H9 (cell line): ENCODE results near the gene SFN. TPM values are rescaled to one million over a fixed set of nuclear protein-coding genes. Genes with fewer than 3 reads are reported as not detected.

Experiments
- DNase-seq: peaks from one replicate; pipeline ENCODE4 v3.0.0-alpha.2; 2017
- H2AFZ ChIP-seq: one replicate; pipeline ENCODE4 v1.6.1; 2013; ENCODE audit warnings: mild to moderate bottlenecking, low read length, control low read depth, moderate library complexity
- H2AK5ac ChIP-seq: 2 replicates; pipeline ENCODE4 v1.6.1; 2013; ENCODE audit warnings: low read length, control low read depth, mixed read lengths; ENCODE audit not compliant: insufficient read length
- H2BK120ac ChIP-seq: one replicate; pipeline ENCODE4 v1.6.1; 2013; ENCODE audit warnings: low read depth, mild to moderate bottlenecking, low read length, control low read depth, inconsistent platforms; ENCODE audit not compliant: poor library complexity, severe bottlenecking
- H2BK12ac ChIP-seq: 2 replicates; pipeline ENCODE4 v1.6.1; 2013; ENCODE audit warnings: low read length, control low read depth, mixed read lengths, low read depth; ENCODE audit not compliant: insufficient read length
- H2BK15ac ChIP-seq: 2 replicates; pipeline ENCODE4 v1.6.1; 2013; ENCODE audit warnings: low read depth, low read length, control low read depth
- H2BK20ac ChIP-seq: one replicate; pipeline ENCODE4 v1.6.1; 2013; ENCODE audit warnings: low read depth, mild to moderate bottlenecking, low read length, control low read depth, inconsistent platforms; ENCODE audit not compliant: poor library complexity, severe bottlenecking
- H2BK5ac ChIP-seq: 2 replicates; pipeline ENCODE4 v1.6.1; 2013; ENCODE audit warnings: low read length, control low read depth, mixed read lengths; ENCODE audit not compliant: insufficient read length
- H3K14ac ChIP-seq: 2 replicates; pipeline ENCODE4 v1.6.1; 2013; ENCODE audit warnings: low read length, control low read depth; ENCODE audit not compliant: insufficient read depth
- H3K18ac ChIP-seq: 2 replicates; pipeline ENCODE4 v1.6.1; 2013; ENCODE audit warnings: low read depth, mild to moderate bottlenecking, mixed read lengths, low read length, control low read depth; ENCODE audit not compliant: insufficient read length
- H3K23ac ChIP-seq: 2 replicates; pipeline ENCODE4 v1.6.1; 2013; ENCODE audit warnings: low read length, control low read depth, mixed read lengths, low read depth; ENCODE audit not compliant: insufficient read length
- H3K23me2 ChIP-seq: 2 replicates; pipeline ENCODE4 v1.6.1; 2013; ENCODE audit warnings: low read depth, mild to moderate bottlenecking, mixed read lengths, low read length, control low read depth; ENCODE audit not compliant: insufficient read length, poor library complexity, severe bottlenecking
- H3K27ac ChIP-seq: 2 replicates; pipeline ENCODE4 v1.5.1; 2013; ENCODE audit warnings: low read length, control low read depth, mixed read lengths, low read depth; ENCODE audit not compliant: insufficient read length
- H3K27me3 ChIP-seq: 2 replicates; pipeline ENCODE4 v1.6.1; 2013; ENCODE audit warnings: low read length, control low read depth, inconsistent platforms; ENCODE audit not compliant: insufficient read depth
- H3K4ac ChIP-seq: 2 replicates; pipeline ENCODE4 v1.6.1; 2013; ENCODE audit warnings: low read depth, mild to moderate bottlenecking, control low read depth, inconsistent platforms, low read length, moderate library complexity
- H3K4me1 ChIP-seq: 2 replicates; pipeline ENCODE4 v1.6.1; 2013; ENCODE audit warnings: low read length, control low read depth, inconsistent platforms; ENCODE audit not compliant: insufficient read depth
- H3K4me2 ChIP-seq: 2 replicates; pipeline ENCODE4 v1.6.1; 2013; ENCODE audit warnings: low read length, control low read depth, mixed read lengths; ENCODE audit not compliant: insufficient read length, insufficient read depth
- H3K56ac ChIP-seq: 2 replicates; pipeline ENCODE4 v1.6.1; 2013; ENCODE audit warnings: low read depth, mild to moderate bottlenecking, mixed read lengths, low read length, control low read depth; ENCODE audit not compliant: insufficient read length
- H3K79me1 ChIP-seq: 2 replicates; pipeline ENCODE4 v1.6.1; 2013; ENCODE audit warnings: low read depth, mild to moderate bottlenecking, moderate library complexity, low read length, control low read depth, inconsistent platforms; ENCODE audit not compliant: insufficient read depth, poor library complexity, severe bottlenecking
- H3K79me2 ChIP-seq: 2 replicates; pipeline ENCODE4 v1.6.1; 2013; ENCODE audit warnings: low read length, control low read depth, inconsistent platforms; ENCODE audit not compliant: insufficient read depth
- H3K9ac ChIP-seq: 2 replicates; pipeline ENCODE4 v1.6.1; 2013; ENCODE audit warnings: low read length, control low read depth, mixed read lengths; ENCODE audit not compliant: insufficient read length; ENCODE audit errors: extremely low read depth
- H3K9me3 ChIP-seq: one replicate; pipeline ENCODE4 v1.6.1; 2013; ENCODE audit warnings: low read depth, low read length, inconsistent platforms; ENCODE audit not compliant: control insufficient read depth
- H3T11ph ChIP-seq: one replicate; pipeline ENCODE4 v1.6.1; 2013; ENCODE audit warnings: mild to moderate bottlenecking, low read length, control low read depth, inconsistent platforms
- H4K20me1 ChIP-seq: one replicate; pipeline ENCODE4 v1.6.1; 2013; ENCODE audit not compliant: control insufficient read depth, insufficient read length, insufficient read depth
- H4K5ac ChIP-seq: 2 replicates; pipeline ENCODE4 v1.6.1; 2013; ENCODE audit warnings: low read depth, mild to moderate bottlenecking, mixed read lengths, low read length, control low read depth; ENCODE audit not compliant: insufficient read length
- H4K8ac ChIP-seq: replicated peaks from 2 replicates; pipeline ENCODE4 v1.6.1; 2013; ENCODE audit warnings: low read length, control low read depth, mixed read lengths, low read depth; ENCODE audit not compliant: insufficient read length
- H4K91ac ChIP-seq: 2 replicates; pipeline ENCODE4 v1.6.1; 2013; ENCODE audit warnings: low read depth, mild to moderate bottlenecking, moderate library complexity, mixed read lengths, low read length, control low read depth; ENCODE audit not compliant: insufficient read length
- H3K27ac Mint-ChIP-seq, 3 experiments: 2 replicates in 2 of 3; 3 replicates in 1 of 3; pipeline ENCODE4 v1.8.0; 2020 to 2021; ENCODE audit warnings: mixed read lengths in 3 of 3, mild to moderate bottlenecking in 1 of 3, moderate library complexity in 1 of 3
- H3K27me3 Mint-ChIP-seq: 2 replicates; pipeline ENCODE4 v1.8.0; 2021; ENCODE audit warnings: low read depth, mild to moderate bottlenecking, moderate library complexity, mixed read lengths
- H3K36me3 Mint-ChIP-seq, 3 experiments: 2 replicates in 2 of 3; 3 replicates in 1 of 3; pipeline ENCODE4 v1.8.0; 2020 to 2021; ENCODE audit warnings: low read depth in 3 of 3, mixed read lengths in 3 of 3; ENCODE audit not compliant: insufficient read depth in 1 of 3
- H3K4me1 Mint-ChIP-seq, 2 experiments: 2 replicates each; pipeline ENCODE4 v1.8.0; 2020; ENCODE audit warnings: mixed read lengths in 2 of 2
- H3K4me3 Mint-ChIP-seq, 2 experiments: 2 replicates in 1 of 2; 3 replicates in 1 of 2; pipeline ENCODE4 v1.8.0; 2020 to 2021; ENCODE audit warnings: mild to moderate bottlenecking in 2 of 2, mixed read lengths in 2 of 2, moderate library complexity in 1 of 2
- H3K9me3 Mint-ChIP-seq, 2 experiments: 2 replicates in 1 of 2; 3 replicates in 1 of 2; pipeline ENCODE4 v1.8.0; 2020; ENCODE audit warnings: mild to moderate bottlenecking in 2 of 2, mixed read lengths in 2 of 2, moderate library complexity in 1 of 2
- CTCF ChIP-seq: fragments of 200-600 bp; sonication (generic); conservative IDR thresholded peaks from 3 replicates; pipeline ENCODE4 v1.8.0; 2021; ENCODE audit warnings: antibody characterized with exemption, mild to moderate bottlenecking
- WGBS: extraction: QIAGEN DNeasy Blood & Tissue Kit; methylation state at CpG from one replicate; pipeline ENCODE4 v1.1.7; 2013; ENCODE audit warnings: missing lambda C conversion rate, low lambda C conversion rate, mixed read lengths; ENCODE audit not compliant: insufficient read length; ENCODE audit errors: extremely low coverage; 5-methylcytosine and 5-hydroxymethylcytosine counted together
- total RNA-seq: library from RNA; stranded (reverse); gene quantifications from 2 replicates; pipeline ENCODE4 v1.2.1, GENCODE V29; 2021

Gene SFN
- total RNA-seq, 1 experiment from 2014 or later = 4.3 TPM

- no peaks in the 10 kb centered on the region for H3K9me3 Mint-ChIP-seq
- peaks cover 27 to 75% (median 57%) of the 10 kb centered on the region in 3 experiments; a peak in 6 of 7 replicates for H3K36me3 Mint-ChIP-seq
Measured at GRCh38 chr1:26851106-26851684, 11.8 kb upstream of the SFN start.

More at GRCh38 chr1:26851106-26851684, 11.8 kb upstream of the SFN start:
- H2BK15ac ChIP-seq = no peak overlapping the region
- H3K9me3 ChIP-seq = no peaks in the 10 kb centered on the region
- no peak overlapping the region for H4K8ac ChIP-seq
- no peak overlapping the region for H2BK20ac ChIP-seq
- Mint-ChIP-seq H3K27me3 (no peaks in the 10 kb centered on the region), H3K4me3 (no peak overlapping the region), H3K27ac (peak overlapping the region in 1 of 3 experiments; percentile 23; a peak in 3 of 7 replicates), H3K4me1 (peaks cover 8 to 11% of the 10 kb centered on the region in 2 experiments)
- no peak overlapping the region for H3K4ac ChIP-seq
- no peak for DNase-seq
- no CpG with 5 or more reads among the region's 12 CpGs for WGBS
- no peak overlapping the region for H3K56ac ChIP-seq
- H3K18ac ChIP-seq = no peak overlapping the region
- H2BK5ac ChIP-seq = no peak overlapping the region
- no peak overlapping the region for H3K23ac ChIP-seq
- H3T11ph ChIP-seq = no peak overlapping the region
- H3K4me1 ChIP-seq = no peaks in the 10 kb centered on the region
- no peak overlapping the region for H2BK120ac ChIP-seq
- H3K14ac ChIP-seq = no peak overlapping the region
- H2AK5ac ChIP-seq = no peak overlapping the region
- H2AFZ ChIP-seq = no peak overlapping the region
- H3K4me2 ChIP-seq = no peak overlapping the region
- no peak overlapping the region for H4K5ac ChIP-seq
- H3K9ac ChIP-seq = no peak overlapping the region
- no peak overlapping the region for H3K27ac ChIP-seq
- H3K23me2 ChIP-seq = no peaks in the 10 kb centered on the region
- no peaks in the 10 kb centered on the region for H3K79me1 ChIP-seq
- H4K91ac ChIP-seq = no peak overlapping the region
- no peak overlapping the region for H2BK12ac ChIP-seq
- TF ChIP-seq CTCF = peak; percentile 29; the same call in 1 of the 3 replicates
- no peaks in the 10 kb centered on the region for H4K20me1 ChIP-seq
- no peaks in the 10 kb centered on the region for H3K27me3 ChIP-seq
- no peaks in the 10 kb centered on the region for H3K79me2 ChIP-seq
